ENCODE measurements around the gene RBM14. TPM values are rescaled to one million over a fixed set of nuclear protein-coding genes. Genes with fewer than 3 reads are reported as not detected.

The RBM14 gene
- total and polyA plus RNA-seq, 2 donors (not counting 1 experiment from before 2014, with no cell fraction given), result 13.2 to 27.6 TPM

GRCh38 chr11:66609721-66610617, 6.5 kb upstream of the RBM14 start:
- H2AFZ ChIP-seq (ENCODE audit: low read length), result no peak overlapping the region
- no peaks in the 10 kb centered on the region for H3K27me3 ChIP-seq (ENCODE audit: control insufficient read depth, insufficient read depth, low read length)
- no peak overlapping the region for H3K4me2 ChIP-seq (ENCODE audit: extremely low read depth, insufficient read depth, low read length)
- H3K4me3 ChIP-seq (replicated peaks in 1 of 4; ENCODE audit: control extremely low read depth in 1 of 4, insufficient read depth in 1 of 4, low read depth in 3 of 4, low read length in 4 of 4), result no peak overlapping the region
- H3K36me3 ChIP-seq (ENCODE audit: control insufficient read depth, insufficient read depth, low read length), result no peaks in the 10 kb centered on the region
- no peaks in the 10 kb centered on the region for H3K79me2 ChIP-seq (ENCODE audit: control insufficient read depth, insufficient read depth, low read length)
- no peaks in the 10 kb centered on the region for H4K20me1 ChIP-seq (ENCODE audit: control insufficient read depth, extremely low read depth, insufficient read depth, low read length)
- no peak overlapping the region for H3K27ac ChIP-seq (ENCODE audit: insufficient read depth, low read length)
- H3K4me1 ChIP-seq (ENCODE audit: control insufficient read depth, extremely low read depth, insufficient read depth, low read length), result peaks cover 4% of the 10 kb centered on the region
- H3K9ac ChIP-seq (ENCODE audit: insufficient read depth, low read length), result no peak overlapping the region
- TF ChIP-seq EZH2 (IDR thresholded peaks at IDR 0.05; ENCODE audit: low read length, missing control alignments) (no peak), CTCF (conservative IDR thresholded peaks at IDR 0.05 in 1 of 2, IDR thresholded peaks at IDR 0.05 in 1 of 2; ENCODE audit: low read depth in 1 of 2, low read length in 2 of 2) (no peak)
- H3K9me3 ChIP-seq (ENCODE audit: control insufficient read depth, insufficient read depth, low read depth, low read length), result no peaks in the 10 kb centered on the region
- DNase-seq (ENCODE audit: low read depth in 2 of 2), result no peak

GRCh38 chr11:66612458-66612857, 4.0 kb upstream of the RBM14 start:
- peaks cover 10% of the 10 kb centered on the region for H3K79me2 ChIP-seq (ENCODE audit: control insufficient read depth, insufficient read depth, low read length)
- H3K27me3 ChIP-seq (ENCODE audit: control insufficient read depth, insufficient read depth, low read length), result no peaks in the 10 kb centered on the region
- H3K4me3 ChIP-seq (replicated peaks in 1 of 4; ENCODE audit: control extremely low read depth in 1 of 4, insufficient read depth in 1 of 4, low read depth in 3 of 4, low read length in 4 of 4), result no peak overlapping the region
- H3K9ac ChIP-seq (ENCODE audit: insufficient read depth, low read length), result no peak overlapping the region
- no peak overlapping the region for H3K27ac ChIP-seq (ENCODE audit: insufficient read depth, low read length)
- no peaks in the 10 kb centered on the region for H3K9me3 ChIP-seq (ENCODE audit: control insufficient read depth, insufficient read depth, low read depth, low read length)
- no peak overlapping the region for H3K4me2 ChIP-seq (ENCODE audit: extremely low read depth, insufficient read depth, low read length)
- H3K36me3 ChIP-seq (ENCODE audit: control insufficient read depth, insufficient read depth, low read length), result no peaks in the 10 kb centered on the region
- no peaks in the 10 kb centered on the region for H3K4me1 ChIP-seq (ENCODE audit: control insufficient read depth, extremely low read depth, insufficient read depth, low read length)
- H4K20me1 ChIP-seq (ENCODE audit: control insufficient read depth, extremely low read depth, insufficient read depth, low read length), result no peaks in the 10 kb centered on the region
- no peak for TF ChIP-seq EZH2 (IDR thresholded peaks at IDR 0.05; ENCODE audit: low read length, missing control alignments)
- TF ChIP-seq CTCF (conservative IDR thresholded peaks at IDR 0.05 in 1 of 2, IDR thresholded peaks at IDR 0.05 in 1 of 2; ENCODE audit: low read depth in 1 of 2, low read length in 2 of 2), result no peak
- DNase-seq (ENCODE audit: low read depth in 2 of 2), result no peak
- H2AFZ ChIP-seq (ENCODE audit: low read length), result no peak overlapping the region

- Histone ChIP-seq H4K20me1 (ENCODE audit: control insufficient read depth, extremely low read depth, insufficient read depth, low read length) (peaks cover 2% of the 10 kb centered on the region), H3K79me2 (ENCODE audit: control insufficient read depth, insufficient read depth, low read length) (peaks cover 26% of the 10 kb centered on the region), H3K4me3 (replicated peaks in 1 of 4; ENCODE audit: control extremely low read depth in 1 of 4, insufficient read depth in 1 of 4, low read depth in 3 of 4, low read length in 4 of 4) (no peak overlapping the region), H3K27me3 (ENCODE audit: control insufficient read depth, insufficient read depth, low read length) (no peaks in the 10 kb centered on the region), H3K9ac (ENCODE audit: insufficient read depth, low read length) (no peak overlapping the region), H3K9me3 (ENCODE audit: control insufficient read depth, insufficient read depth, low read depth, low read length) (no peaks in the 10 kb centered on the region), H3K4me1 (ENCODE audit: control insufficient read depth, extremely low read depth, insufficient read depth, low read length) (no peaks in the 10 kb centered on the region), H2AFZ (ENCODE audit: low read length) (no peak overlapping the region), H3K27ac (ENCODE audit: insufficient read depth, low read length) (no peak overlapping the region), H3K36me3 (ENCODE audit: control insufficient read depth, insufficient read depth, low read length) (no peaks in the 10 kb centered on the region), H3K4me2 (ENCODE audit: extremely low read depth, insufficient read depth, low read length) (no peak overlapping the region)
- TF ChIP-seq EZH2 (IDR thresholded peaks at IDR 0.05; ENCODE audit: low read length, missing control alignments) (no peak), CTCF (conservative IDR thresholded peaks at IDR 0.05 in 1 of 2, IDR thresholded peaks at IDR 0.05 in 1 of 2; ENCODE audit: low read depth in 1 of 2, low read length in 2 of 2) (no peak)
- DNase-seq (ENCODE audit: low read depth in 2 of 2), result no peak
Measured at GRCh38 chr11:66614073-66614472, 2.4 kb upstream of the RBM14 start.

All from fibroblast of lung (primary cell).